ENCODE measurements around the gene USP5.

DNA sequence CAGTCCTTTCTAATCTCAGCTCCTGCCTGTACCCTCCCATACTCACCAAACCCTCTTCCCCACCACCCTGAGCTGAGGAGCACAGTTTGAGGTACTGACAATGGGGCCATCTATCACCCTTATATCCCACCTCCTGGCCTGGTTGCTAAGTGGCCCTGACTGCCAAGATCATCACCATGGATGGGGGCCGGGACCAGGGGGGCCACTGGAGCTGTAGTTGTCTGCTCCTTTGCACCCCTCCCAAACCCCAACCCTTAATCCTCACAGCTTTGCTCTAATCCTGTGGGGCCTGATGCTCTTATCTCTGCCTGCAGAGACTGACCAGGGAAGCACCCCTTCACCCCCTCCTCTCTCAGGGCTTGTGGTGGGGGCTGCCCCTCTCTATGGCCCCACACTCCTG, 11.6 kb upstream of the USP5 start:
- TF ChIP-seq, protein P1, sequence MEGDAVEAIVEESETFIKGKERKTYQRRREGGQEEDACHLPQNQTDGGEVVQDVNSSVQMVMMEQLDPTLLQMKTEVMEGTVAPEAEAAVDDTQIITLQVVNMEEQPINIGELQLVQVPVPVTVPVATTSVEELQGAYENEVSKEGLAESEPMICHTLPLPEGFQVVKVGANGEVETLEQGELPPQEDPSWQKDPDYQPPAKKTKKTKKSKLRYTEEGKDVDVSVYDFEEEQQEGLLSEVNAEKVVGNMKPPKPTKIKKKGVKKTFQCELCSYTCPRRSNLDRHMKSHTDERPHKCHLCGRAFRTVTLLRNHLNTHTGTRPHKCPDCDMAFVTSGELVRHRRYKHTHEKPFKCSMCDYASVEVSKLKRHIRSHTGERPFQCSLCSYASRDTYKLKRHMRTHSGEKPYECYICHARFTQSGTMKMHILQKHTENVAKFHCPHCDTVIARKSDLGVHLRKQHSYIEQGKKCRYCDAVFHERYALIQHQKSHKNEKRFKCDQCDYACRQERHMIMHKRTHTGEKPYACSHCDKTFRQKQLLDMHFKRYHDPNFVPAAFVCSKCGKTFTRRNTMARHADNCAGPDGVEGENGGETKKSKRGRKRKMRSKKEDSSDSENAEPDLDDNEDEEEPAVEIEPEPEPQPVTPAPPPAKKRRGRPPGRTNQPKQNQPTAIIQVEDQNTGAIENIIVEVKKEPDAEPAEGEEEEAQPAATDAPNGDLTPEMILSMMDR (IDR thresholded peaks at IDR 0.05; ENCODE audit: insufficient read depth, low read length, poor library complexity, severe bottlenecking): no peak
- TF ChIP-seq EZH2phosphoT487 (conservative IDR thresholded peaks at IDR 0.05; ENCODE audit: low read length): no peak
